ENCODE data around the gene CPE. TPM values are rescaled to one million over a fixed set of nuclear protein-coding genes. Genes with fewer than 3 reads are reported as not detected.

The CPE gene
- total and polyA plus RNA-seq, 2 donors (not counting 3 experiments of a cell fraction or from before 2014, with no cell fraction given): 2.7 to 9.2 TPM

GRCh38 chr4:165476214-165477098 lies 97.6 kb downstream of the CPE start:
- TF ChIP-seq FOS (IDR thresholded peaks at IDR 0.05; ENCODE audit: borderline replicate concordance, insufficient read depth, low read length) (peak; percentile 65), GATA2 (IDR thresholded peaks at IDR 0.05; ENCODE audit: insufficient read depth, insufficient read length, low read depth, low read length) (peak; percentile 45), MYC (IDR thresholded peaks at IDR 0.05; ENCODE audit: low read depth, low read length) (no peak)
- DNase-seq (ENCODE audit: low read depth, low spot score): peak; percentile 33
- Histone ChIP-seq H3K9me1 (replicated peaks; ENCODE audit: control insufficient read depth, extremely low read depth, insufficient read depth, low read length) (no peaks in the 10 kb centered on the region), H2AFZ (ENCODE audit: low read depth, low read length) (peak overlapping the region; percentile 62), H3K27ac (ENCODE audit: insufficient read depth, low read depth, low read length) (no peak overlapping the region), H3K4me2 (ENCODE audit: insufficient read depth, low read length) (no peak overlapping the region), H3K4me1 (ENCODE audit: control insufficient read depth, extremely low read depth, insufficient read depth, low read length) (no peaks in the 10 kb centered on the region), H3K27me3 (ENCODE audit: control insufficient read depth in 2 of 2, insufficient read depth in 2 of 2, low read length in 2 of 2) (no peaks in the 10 kb centered on the region), H3K9ac (replicated peaks; ENCODE audit: extremely low read depth, insufficient read depth, low read length) (no peak overlapping the region), H3K36me3 (ENCODE audit: control insufficient read depth in 2 of 2, extremely low read depth in 1 of 2, insufficient read depth in 2 of 2, low read length in 2 of 2) (no peaks in the 10 kb centered on the region), H4K20me1 (replicated peaks; ENCODE audit: control insufficient read depth, extremely low read depth, insufficient read depth, low read length) (no peaks in the 10 kb centered on the region), H3K9me3 (replicated peaks; ENCODE audit: control insufficient read depth, insufficient read depth, low read length) (no peaks in the 10 kb centered on the region), H3K79me2 (ENCODE audit: control insufficient read depth, insufficient read depth, low read length) (no peaks in the 10 kb centered on the region), H3K4me3 (replicated peaks in 1 of 3; ENCODE audit: insufficient read depth in 1 of 3, low read depth in 1 of 3, low read length in 3 of 3) (no peak overlapping the region)
- ChIA-PET POLR2A (no interaction called here), CTCF (interaction anchor here (0.7 to 2.2 kb wide), 5 partner anchors 11 to 380 kb away, joined by 3 to 11 read pairs (median 4); partner anchors contain the start of gene TMEM192)
- FAIRE-seq: peak; percentile 54
- intact Hi-C loops (cut with micrococcal nuclease) (no loop called here), dilution Hi-C loops (cut with MboI; ENCODE audit: extremely low pct_ligation_motif_present, low sequenced_read_pairs) (no loop called here)
- no TSS peak for BruUV-seq (replicated peaks)

- TF ChIP-seq CTCF (IDR thresholded peaks at IDR 0.05; ENCODE audit: extremely low read depth in 1 of 2, insufficient read depth in 1 of 2, low read depth in 1 of 2, low read length in 2 of 2): no peak
- no peak for TF ChIP-seq MAX (IDR thresholded peaks at IDR 0.05; ENCODE audit: insufficient read depth, insufficient read length)
- TF ChIP-seq GATA2 (IDR thresholded peaks at IDR 0.05; ENCODE audit: insufficient read depth, insufficient read length, low read depth, low read length): no peak
- no peak for TF ChIP-seq JUN (IDR thresholded peaks at IDR 0.05; ENCODE audit: borderline replicate concordance, insufficient read depth, insufficient read length, low read depth)
- no peak for TF ChIP-seq FOS (IDR thresholded peaks at IDR 0.05; ENCODE audit: borderline replicate concordance, insufficient read depth, low read length)
- TF ChIP-seq POLR2AphosphoS5 (IDR thresholded peaks at IDR 0.05; ENCODE audit: insufficient read depth, low read depth, low read length): no peak
- TF ChIP-seq POLR2A (IDR thresholded peaks at IDR 0.05; ENCODE audit: low read depth, low read length): no peak
- no peak for TF ChIP-seq EZH2 (IDR thresholded peaks at IDR 0.05; ENCODE audit: borderline replicate concordance, low read depth, low read length, severe bottlenecking)
- no peak for TF ChIP-seq MYC (IDR thresholded peaks at IDR 0.05; ENCODE audit: low read depth, low read length)
- H3K27ac ChIP-seq (ENCODE audit: insufficient read depth, low read depth, low read length): no peak overlapping the region
- DNase-seq (ENCODE audit: low read depth, low spot score) (no peak), FAIRE-seq (no peak)
- H3K9me3 ChIP-seq (replicated peaks; ENCODE audit: control insufficient read depth, insufficient read depth, low read length): no peaks in the 10 kb centered on the region
- H3K79me2 ChIP-seq (ENCODE audit: control insufficient read depth, insufficient read depth, low read length): no peaks in the 10 kb centered on the region
- POLR2A ChIA-PET: no interaction called here
- H2AFZ ChIP-seq (ENCODE audit: low read depth, low read length): no peak overlapping the region
- H3K27me3 ChIP-seq (ENCODE audit: control insufficient read depth in 2 of 2, insufficient read depth in 2 of 2, low read length in 2 of 2): no peaks in the 10 kb centered on the region
- no peaks in the 10 kb centered on the region for H3K4me1 ChIP-seq (ENCODE audit: control insufficient read depth, extremely low read depth, insufficient read depth, low read length)
- no peaks in the 10 kb centered on the region for H4K20me1 ChIP-seq (replicated peaks; ENCODE audit: control insufficient read depth, extremely low read depth, insufficient read depth, low read length)
- no peak overlapping the region for H3K4me2 ChIP-seq (ENCODE audit: insufficient read depth, low read length)
- CTCF ChIA-PET: interaction anchor here (1.2 to 2.2 kb wide), 3 partner anchors 10 to 347 kb away, joined by 3 to 11 read pairs (median 10); no protein-coding TSS in a partner anchor
- H3K4me3 ChIP-seq (replicated peaks in 1 of 3; ENCODE audit: insufficient read depth in 1 of 3, low read depth in 1 of 3, low read length in 3 of 3): no peak overlapping the region
- no peaks in the 10 kb centered on the region for H3K36me3 ChIP-seq (ENCODE audit: control insufficient read depth in 2 of 2, extremely low read depth in 1 of 2, insufficient read depth in 2 of 2, low read length in 2 of 2)
- no peak overlapping the region for H3K9ac ChIP-seq (replicated peaks; ENCODE audit: extremely low read depth, insufficient read depth, low read length)
- no peaks in the 10 kb centered on the region for H3K9me1 ChIP-seq (replicated peaks; ENCODE audit: control insufficient read depth, extremely low read depth, insufficient read depth, low read length)
- dilution Hi-C loops (cut with MboI; ENCODE audit: extremely low pct_ligation_motif_present, low sequenced_read_pairs): no loop called here
- intact Hi-C loops (cut with micrococcal nuclease): no loop called here
- no TSS peak for BruUV-seq (replicated peaks)
Measured at GRCh38 chr4:165477799-165478198, 99.0 kb downstream of the CPE start.

Measured in endothelial cell of umbilical vein (primary cell).